ENCODE results near the gene CABP1. TPM values are rescaled to one million over a fixed set of nuclear protein-coding genes. Genes with fewer than 3 reads are reported as not detected.
A peak's percentile ranks its signal among the peaks of the same experiment; 100 is the strongest.

Gene CABP1
- total and polyA plus RNA-seq, 2 donors (not counting 3 experiments of a cell fraction or from before 2014, with no cell fraction given) = 0.07 to 0.31 TPM

GRCh38 chr12:120598674-120599463 lies 41.6 kb upstream of the CABP1 start:
- dilution Hi-C loops (cut with MboI; ENCODE audit: extremely low pct_ligation_motif_present, low sequenced_read_pairs) (no loop called here), intact Hi-C loops (cut with micrococcal nuclease) (no loop called here)
- Histone ChIP-seq H2AFZ (ENCODE audit: low read depth, low read length) (no peak overlapping the region), H3K4me1 (ENCODE audit: control insufficient read depth, extremely low read depth, insufficient read depth, low read length) (no peaks in the 10 kb centered on the region), H3K4me2 (ENCODE audit: insufficient read depth, low read length) (no peak overlapping the region), H3K36me3 (ENCODE audit: control insufficient read depth in 2 of 2, extremely low read depth in 1 of 2, insufficient read depth in 2 of 2, low read length in 2 of 2) (no peaks in the 10 kb centered on the region), H3K9me3 (replicated peaks; ENCODE audit: control insufficient read depth, insufficient read depth, low read length) (no peaks in the 10 kb centered on the region), H3K4me3 (replicated peaks in 1 of 3; ENCODE audit: insufficient read depth in 1 of 3, low read depth in 1 of 3, low read length in 3 of 3) (no peak overlapping the region), H3K9ac (replicated peaks; ENCODE audit: extremely low read depth, insufficient read depth, low read length) (no peak overlapping the region), H3K9me1 (replicated peaks; ENCODE audit: control insufficient read depth, extremely low read depth, insufficient read depth, low read length) (no peaks in the 10 kb centered on the region), H4K20me1 (replicated peaks; ENCODE audit: control insufficient read depth, extremely low read depth, insufficient read depth, low read length) (no peaks in the 10 kb centered on the region), H3K27me3 (ENCODE audit: control insufficient read depth in 2 of 2, insufficient read depth in 2 of 2, low read length in 2 of 2) (peaks cover 0 to 3% of the 10 kb centered on the region in 2 experiments), H3K27ac (ENCODE audit: insufficient read depth, low read depth, low read length) (no peak overlapping the region), H3K79me2 (ENCODE audit: control insufficient read depth, insufficient read depth, low read length) (no peaks in the 10 kb centered on the region)
- no TSS peak for BruUV-seq (replicated peaks)
- no peak for FAIRE-seq
- ChIA-PET POLR2A (no interaction called here), CTCF (interaction anchor here (1.0 kb wide), 2 partner anchors 51 to 312 kb away, joined by 3 read pairs; no protein-coding TSS in a partner anchor)
- TF ChIP-seq GATA2 (IDR thresholded peaks at IDR 0.05; ENCODE audit: insufficient read depth, insufficient read length, low read depth, low read length) (no peak), JUN (IDR thresholded peaks at IDR 0.05; ENCODE audit: borderline replicate concordance, insufficient read depth, insufficient read length, low read depth) (peak; percentile 20), FOS (IDR thresholded peaks at IDR 0.05; ENCODE audit: borderline replicate concordance, insufficient read depth, low read length) (peak; percentile 25)
- no peak for DNase-seq (ENCODE audit: low read depth, low spot score)

GRCh38 chr12:120599672-120600552 lies 40.5 kb upstream of the CABP1 start:
- intact Hi-C loops (cut with micrococcal nuclease) (no loop called here), dilution Hi-C loops (cut with MboI; ENCODE audit: extremely low pct_ligation_motif_present, low sequenced_read_pairs) (no loop called here)
- FAIRE-seq = no peak
- no TSS peak for BruUV-seq (replicated peaks)
- Histone ChIP-seq H3K9me3 (replicated peaks; ENCODE audit: control insufficient read depth, insufficient read depth, low read length) (no peaks in the 10 kb centered on the region), H3K27ac (ENCODE audit: insufficient read depth, low read depth, low read length) (no peak overlapping the region), H3K27me3 (ENCODE audit: control insufficient read depth in 2 of 2, insufficient read depth in 2 of 2, low read length in 2 of 2) (peaks cover 0 to 3% of the 10 kb centered on the region in 2 experiments), H3K79me2 (ENCODE audit: control insufficient read depth, insufficient read depth, low read length) (no peaks in the 10 kb centered on the region), H3K4me3 (replicated peaks in 1 of 3; ENCODE audit: insufficient read depth in 1 of 3, low read depth in 1 of 3, low read length in 3 of 3) (no peak overlapping the region), H3K4me2 (ENCODE audit: insufficient read depth, low read length) (no peak overlapping the region), H3K36me3 (ENCODE audit: control insufficient read depth in 2 of 2, extremely low read depth in 1 of 2, insufficient read depth in 2 of 2, low read length in 2 of 2) (no peaks in the 10 kb centered on the region), H3K4me1 (ENCODE audit: control insufficient read depth, extremely low read depth, insufficient read depth, low read length) (no peaks in the 10 kb centered on the region), H4K20me1 (replicated peaks; ENCODE audit: control insufficient read depth, extremely low read depth, insufficient read depth, low read length) (no peaks in the 10 kb centered on the region), H2AFZ (ENCODE audit: low read depth, low read length) (no peak overlapping the region), H3K9me1 (replicated peaks; ENCODE audit: control insufficient read depth, extremely low read depth, insufficient read depth, low read length) (no peaks in the 10 kb centered on the region), H3K9ac (replicated peaks; ENCODE audit: extremely low read depth, insufficient read depth, low read length) (no peak overlapping the region)
- ChIA-PET POLR2A (no interaction called here), CTCF (interaction anchor here (1.0 kb wide), 1 partner anchor 311 kb away, joined by 3 read pairs; no protein-coding TSS in a partner anchor)
- no peak for TF ChIP-seq EZH2 (IDR thresholded peaks at IDR 0.05; ENCODE audit: borderline replicate concordance, low read depth, low read length, severe bottlenecking)
- TF ChIP-seq MAX (IDR thresholded peaks at IDR 0.05; ENCODE audit: insufficient read depth, insufficient read length) = no peak
- TF ChIP-seq FOS (IDR thresholded peaks at IDR 0.05; ENCODE audit: borderline replicate concordance, insufficient read depth, low read length) = no peak
- TF ChIP-seq MYC (IDR thresholded peaks at IDR 0.05; ENCODE audit: low read depth, low read length) = no peak
- no peak for TF ChIP-seq POLR2A (IDR thresholded peaks at IDR 0.05; ENCODE audit: low read depth, low read length)
- no peak for TF ChIP-seq CTCF (IDR thresholded peaks at IDR 0.05; ENCODE audit: extremely low read depth in 1 of 2, insufficient read depth in 1 of 2, low read depth in 1 of 2, low read length in 2 of 2)
- TF ChIP-seq JUN (IDR thresholded peaks at IDR 0.05; ENCODE audit: borderline replicate concordance, insufficient read depth, insufficient read length, low read depth) = no peak
- no peak for TF ChIP-seq POLR2AphosphoS5 (IDR thresholded peaks at IDR 0.05; ENCODE audit: insufficient read depth, low read depth, low read length)
- no peak for DNase-seq (ENCODE audit: low read depth, low spot score)

Data from endothelial cell of umbilical vein (primary cell).